Activated CD4-positive, alpha-beta T cell treated with anti-CD3 and anti-CD28 coated beads, Interleukin-2, Interleukin-6, amounts not matched to agents 100 ng/mL and 50 ng/mL, durations not matched to agents 16 hours and 8 hours (primary cell): ENCODE results near the gene GBP4.
"Not testable (repeated sequence)": the region's sequence is repeated elsewhere in the genome, so short reads cannot be mapped to it uniquely, and the experiment has no call there.

ENCODE experiments used
- DNase-seq: peaks from one replicate; pipeline ENCODE4 v3.0.0-alpha.2; 2020

Gene GBP4

GRCh38 chr1:89198491-89199072 is at the start of gene GBP4:
Gene GBP4, minus strand, starts transcription at chr1:89198942. Its CDS starts 108 bp downstream, at chr1:89198834.
- DNase-seq, result peak; percentile 70

GRCh38 chr1:89243046-89243445 is 44.3 kb upstream of the GBP4 start:
- DNase-seq, result no peak

GRCh38 chr1:89221341-89221740 is 22.6 kb upstream of the GBP4 start:
- no peak for DNase-seq

GRCh38 chr1:89219851-89220250 is 21.1 kb upstream of the GBP4 start:
- not testable (repeated sequence) for DNase-seq

- not testable (repeated sequence) for DNase-seq
These were observed 20.2 kb upstream of the GBP4 start for GRCh38 chr1:89218941-89219340.

GRCh38 chr1:89213347-89213746 is 14.6 kb upstream of the GBP4 start:
- no peak for DNase-seq

- no peak for DNase-seq
These were observed 12.4 kb upstream of the GBP4 start for GRCh38 chr1:89211035-89211634.

GRCh38 chr1:89206373-89206772 is 7.6 kb upstream of the GBP4 start:
- no peak for DNase-seq

GRCh38 chr1:89203166-89203565 is 4.4 kb upstream of the GBP4 start:
- no peak for DNase-seq

- DNase-seq, result no peak
These were observed 2.5 kb upstream of the GBP4 start for GRCh38 chr1:89201106-89201794.

GRCh38 chr1:89200663-89201062 is 1.9 kb upstream of the GBP4 start:
- DNase-seq, result peak; percentile 5

GRCh38 chr1:89199525-89200031 is 836 bp upstream of the GBP4 start:
- DNase-seq, result peak; percentile 17

- no peak for DNase-seq
These were observed 661 bp downstream of the GBP4 start for GRCh38 chr1:89198081-89198480.

- no peak for DNase-seq
These were observed 3.3 kb downstream of the GBP4 start for GRCh38 chr1:89195476-89195875.

- no peak for DNase-seq
These were observed 7.4 kb downstream of the GBP4 start for GRCh38 chr1:89191314-89191713.

- DNase-seq, result no peak
These were observed 8.7 kb downstream of the GBP4 start for GRCh38 chr1:89190017-89190416.

GRCh38 chr1:89179343-89179742 is 19.4 kb downstream of the GBP4 start:
- no peak for DNase-seq

- no peak for DNase-seq
These were observed 21.8 kb downstream of the GBP4 start for GRCh38 chr1:89176971-89177370.

GRCh38 chr1:89175601-89176256 is 23.0 kb downstream of the GBP4 start, which contains the start of gene GBP7:
Gene GBP7, minus strand, starts transcription at chr1:89176003. Its CDS starts 4,068 bp downstream, at chr1:89171935.
- no peak for DNase-seq

- DNase-seq, result no peak
These were observed 24.3 kb downstream of the GBP4 start for GRCh38 chr1:89174491-89174890.

GRCh38 chr1:89172468-89173143 is 26.1 kb downstream of the GBP4 start:
- no peak for DNase-seq

GRCh38 chr1:89171067-89171438 is 27.7 kb downstream of the GBP4 start:
- DNase-seq, result peak; percentile 37
